GM12878 (cell line): ENCODE measurements around the gene SCIN.

Source experiments
- HDGF ChIP-seq: fragments of 450-650 bp; IDR thresholded peaks from 2 replicates; pipeline ENCODE4 v1.6.1; 2016; ENCODE audit warnings: antibody characterized with exemption
- MXI1 ChIP-seq: fragments of 150-350 bp; IDR thresholded peaks from 2 replicates; pipeline ENCODE4 v1.6.1; 2011; ENCODE audit warnings: low read depth, mild to moderate bottlenecking, inconsistent platforms, low read length, improper control_type of control experiment
- NR2F1 ChIP-seq: fragments of 450-650 bp; conservative IDR thresholded peaks from 2 replicates; pipeline ENCODE4 v1.6.1; 2017; ENCODE audit warnings: mild to moderate bottlenecking
- POLR2A ChIP-seq: IDR thresholded peaks from 2 replicates; pipeline ENCODE4 v1.6.1; 2011; ENCODE audit warnings: low read depth, mild to moderate bottlenecking, low read length
- SIN3A ChIP-seq: IDR thresholded peaks from 2 replicates; pipeline ENCODE4 v1.6.1; 2012; ENCODE audit warnings: low read depth, low read length, improper control_type of control experiment
- ZNF24 ChIP-seq: fragments of 450-650 bp; IDR thresholded peaks from 2 replicates; pipeline ENCODE4 v1.6.1; 2017; ENCODE audit warnings: antibody characterized with exemption, mild to moderate bottlenecking
- TF ChIP-seq, protein P1 (sequence below): IDR thresholded peaks from 2 replicates; pipeline ENCODE4 v1.6.1; 2011; ENCODE audit warnings: low read depth, low read length, improper control_type of control experiment, borderline replicate concordance
- TF ChIP-seq, protein P2 (sequence below), 3 experiments: IDR thresholded peaks in 2 of 3; conservative IDR thresholded peaks in 1 of 3; 2 replicates each; pipeline ENCODE4 v1.5.1; 2011; ENCODE audit warnings: low read depth in 3 of 3, low read length in 3 of 3, mild to moderate bottlenecking in 3 of 3, control low read depth in 2 of 3, moderate library complexity in 2 of 3, inconsistent platforms in 1 of 3, mixed read lengths in 1 of 3; ENCODE audit not compliant: control insufficient read depth in 2 of 3, insufficient read depth in 1 of 3; ENCODE audit errors: extremely low read depth in 1 of 3
- TF ChIP-seq, protein P3 (sequence below): IDR thresholded peaks from 2 replicates; pipeline ENCODE4 v1.6.1; 2012; ENCODE audit warnings: mild to moderate bottlenecking, low read depth, low read length
- TF ChIP-seq, protein P4 (sequence below): fragments of 450-650 bp; formaldehyde crosslinking; IDR thresholded peaks from 2 replicates; pipeline ENCODE4 v1.4.0; 2022; ENCODE audit warnings: mild to moderate bottlenecking, moderate library complexity
- TF ChIP-seq, protein P5 (sequence below): fragments of 450-650 bp; IDR thresholded peaks from 2 replicates; pipeline ENCODE4 v1.6.1; 2017; ENCODE audit warnings: antibody characterized with exemption, mild to moderate bottlenecking, moderate library complexity

DNA sequence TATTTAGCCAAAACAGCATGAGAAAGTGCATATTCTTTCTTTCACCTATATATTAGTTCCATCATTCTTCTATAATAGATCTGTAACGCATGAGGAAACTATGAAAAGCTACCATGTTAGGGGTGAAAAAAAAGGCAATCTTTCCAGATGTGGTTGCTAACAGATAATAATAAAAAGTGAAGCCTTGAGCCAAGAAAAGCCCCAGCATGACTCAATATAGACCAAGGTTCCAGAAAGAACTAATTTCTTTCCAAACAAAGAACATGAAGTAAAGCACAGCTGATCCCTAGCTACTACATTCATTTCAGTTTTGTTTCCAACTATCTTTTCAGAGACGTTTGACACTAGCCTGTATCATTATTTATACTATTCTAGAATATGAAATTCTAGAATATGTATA is 133.4 kb downstream of the SCIN start:
- TF ChIP-seq NR2F1 = no peak
- no peak for TF ChIP-seq HDGF
- TF ChIP-seq, protein P1, sequence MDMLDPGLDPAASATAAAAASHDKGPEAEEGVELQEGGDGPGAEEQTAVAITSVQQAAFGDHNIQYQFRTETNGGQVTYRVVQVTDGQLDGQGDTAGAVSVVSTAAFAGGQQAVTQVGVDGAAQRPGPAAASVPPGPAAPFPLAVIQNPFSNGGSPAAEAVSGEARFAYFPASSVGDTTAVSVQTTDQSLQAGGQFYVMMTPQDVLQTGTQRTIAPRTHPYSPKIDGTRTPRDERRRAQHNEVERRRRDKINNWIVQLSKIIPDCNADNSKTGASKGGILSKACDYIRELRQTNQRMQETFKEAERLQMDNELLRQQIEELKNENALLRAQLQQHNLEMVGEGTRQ = no peak
- no peak for TF ChIP-seq ZNF24
- TF ChIP-seq, protein P2, sequence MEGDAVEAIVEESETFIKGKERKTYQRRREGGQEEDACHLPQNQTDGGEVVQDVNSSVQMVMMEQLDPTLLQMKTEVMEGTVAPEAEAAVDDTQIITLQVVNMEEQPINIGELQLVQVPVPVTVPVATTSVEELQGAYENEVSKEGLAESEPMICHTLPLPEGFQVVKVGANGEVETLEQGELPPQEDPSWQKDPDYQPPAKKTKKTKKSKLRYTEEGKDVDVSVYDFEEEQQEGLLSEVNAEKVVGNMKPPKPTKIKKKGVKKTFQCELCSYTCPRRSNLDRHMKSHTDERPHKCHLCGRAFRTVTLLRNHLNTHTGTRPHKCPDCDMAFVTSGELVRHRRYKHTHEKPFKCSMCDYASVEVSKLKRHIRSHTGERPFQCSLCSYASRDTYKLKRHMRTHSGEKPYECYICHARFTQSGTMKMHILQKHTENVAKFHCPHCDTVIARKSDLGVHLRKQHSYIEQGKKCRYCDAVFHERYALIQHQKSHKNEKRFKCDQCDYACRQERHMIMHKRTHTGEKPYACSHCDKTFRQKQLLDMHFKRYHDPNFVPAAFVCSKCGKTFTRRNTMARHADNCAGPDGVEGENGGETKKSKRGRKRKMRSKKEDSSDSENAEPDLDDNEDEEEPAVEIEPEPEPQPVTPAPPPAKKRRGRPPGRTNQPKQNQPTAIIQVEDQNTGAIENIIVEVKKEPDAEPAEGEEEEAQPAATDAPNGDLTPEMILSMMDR (IDR thresholded peaks at IDR 0.05 in 2 of 3, conservative IDR thresholded peaks at IDR 0.05 in 1 of 3; ENCODE audit: control insufficient read depth in 2 of 3, extremely low read depth in 1 of 3, insufficient read depth in 1 of 3, low read depth in 3 of 3, low read length in 3 of 3) = no peak
- TF ChIP-seq, protein P3, sequence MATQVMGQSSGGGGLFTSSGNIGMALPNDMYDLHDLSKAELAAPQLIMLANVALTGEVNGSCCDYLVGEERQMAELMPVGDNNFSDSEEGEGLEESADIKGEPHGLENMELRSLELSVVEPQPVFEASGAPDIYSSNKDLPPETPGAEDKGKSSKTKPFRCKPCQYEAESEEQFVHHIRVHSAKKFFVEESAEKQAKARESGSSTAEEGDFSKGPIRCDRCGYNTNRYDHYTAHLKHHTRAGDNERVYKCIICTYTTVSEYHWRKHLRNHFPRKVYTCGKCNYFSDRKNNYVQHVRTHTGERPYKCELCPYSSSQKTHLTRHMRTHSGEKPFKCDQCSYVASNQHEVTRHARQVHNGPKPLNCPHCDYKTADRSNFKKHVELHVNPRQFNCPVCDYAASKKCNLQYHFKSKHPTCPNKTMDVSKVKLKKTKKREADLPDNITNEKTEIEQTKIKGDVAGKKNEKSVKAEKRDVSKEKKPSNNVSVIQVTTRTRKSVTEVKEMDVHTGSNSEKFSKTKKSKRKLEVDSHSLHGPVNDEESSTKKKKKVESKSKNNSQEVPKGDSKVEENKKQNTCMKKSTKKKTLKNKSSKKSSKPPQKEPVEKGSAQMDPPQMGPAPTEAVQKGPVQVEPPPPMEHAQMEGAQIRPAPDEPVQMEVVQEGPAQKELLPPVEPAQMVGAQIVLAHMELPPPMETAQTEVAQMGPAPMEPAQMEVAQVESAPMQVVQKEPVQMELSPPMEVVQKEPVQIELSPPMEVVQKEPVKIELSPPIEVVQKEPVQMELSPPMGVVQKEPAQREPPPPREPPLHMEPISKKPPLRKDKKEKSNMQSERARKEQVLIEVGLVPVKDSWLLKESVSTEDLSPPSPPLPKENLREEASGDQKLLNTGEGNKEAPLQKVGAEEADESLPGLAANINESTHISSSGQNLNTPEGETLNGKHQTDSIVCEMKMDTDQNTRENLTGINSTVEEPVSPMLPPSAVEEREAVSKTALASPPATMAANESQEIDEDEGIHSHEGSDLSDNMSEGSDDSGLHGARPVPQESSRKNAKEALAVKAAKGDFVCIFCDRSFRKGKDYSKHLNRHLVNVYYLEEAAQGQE = no peak
- TF ChIP-seq, protein P4, sequence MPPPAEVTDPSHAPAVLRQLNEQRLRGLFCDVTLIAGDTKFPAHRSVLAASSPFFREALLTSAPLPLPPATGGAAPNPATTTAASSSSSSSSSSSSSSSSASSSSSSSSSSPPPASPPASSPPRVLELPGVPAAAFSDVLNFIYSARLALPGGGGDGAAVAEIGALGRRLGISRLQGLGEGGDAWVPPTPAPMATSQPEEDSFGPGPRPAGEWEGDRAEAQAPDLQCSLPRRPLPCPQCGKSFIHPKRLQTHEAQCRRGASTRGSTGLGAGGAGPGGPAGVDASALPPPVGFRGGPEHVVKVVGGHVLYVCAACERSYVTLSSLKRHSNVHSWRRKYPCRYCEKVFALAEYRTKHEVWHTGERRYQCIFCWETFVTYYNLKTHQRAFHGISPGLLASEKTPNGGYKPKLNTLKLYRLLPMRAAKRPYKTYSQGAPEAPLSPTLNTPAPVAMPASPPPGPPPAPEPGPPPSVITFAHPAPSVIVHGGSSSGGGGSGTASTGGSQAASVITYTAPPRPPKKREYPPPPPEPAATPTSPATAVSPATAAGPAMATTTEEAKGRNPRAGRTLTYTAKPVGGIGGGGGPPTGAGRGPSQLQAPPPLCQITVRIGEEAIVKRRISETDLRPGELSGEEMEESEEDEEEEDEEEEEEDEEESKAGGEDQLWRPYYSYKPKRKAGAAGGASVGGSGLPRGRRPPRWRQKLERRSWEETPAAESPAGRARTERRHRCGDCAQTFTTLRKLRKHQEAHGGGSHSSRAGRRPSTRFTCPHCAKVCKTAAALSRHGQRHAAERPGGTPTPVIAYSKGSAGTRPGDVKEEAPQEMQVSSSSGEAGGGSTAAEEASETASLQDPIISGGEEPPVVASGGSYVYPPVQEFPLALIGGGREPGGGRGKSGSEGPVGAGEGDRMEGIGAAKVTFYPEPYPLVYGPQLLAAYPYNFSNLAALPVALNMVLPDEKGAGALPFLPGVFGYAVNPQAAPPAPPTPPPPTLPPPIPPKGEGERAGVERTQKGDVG (CRISPR knock-in tag) = no peak
- TF ChIP-seq MXI1 = no peak
- no peak for TF ChIP-seq SIN3A
- TF ChIP-seq, protein P5, sequence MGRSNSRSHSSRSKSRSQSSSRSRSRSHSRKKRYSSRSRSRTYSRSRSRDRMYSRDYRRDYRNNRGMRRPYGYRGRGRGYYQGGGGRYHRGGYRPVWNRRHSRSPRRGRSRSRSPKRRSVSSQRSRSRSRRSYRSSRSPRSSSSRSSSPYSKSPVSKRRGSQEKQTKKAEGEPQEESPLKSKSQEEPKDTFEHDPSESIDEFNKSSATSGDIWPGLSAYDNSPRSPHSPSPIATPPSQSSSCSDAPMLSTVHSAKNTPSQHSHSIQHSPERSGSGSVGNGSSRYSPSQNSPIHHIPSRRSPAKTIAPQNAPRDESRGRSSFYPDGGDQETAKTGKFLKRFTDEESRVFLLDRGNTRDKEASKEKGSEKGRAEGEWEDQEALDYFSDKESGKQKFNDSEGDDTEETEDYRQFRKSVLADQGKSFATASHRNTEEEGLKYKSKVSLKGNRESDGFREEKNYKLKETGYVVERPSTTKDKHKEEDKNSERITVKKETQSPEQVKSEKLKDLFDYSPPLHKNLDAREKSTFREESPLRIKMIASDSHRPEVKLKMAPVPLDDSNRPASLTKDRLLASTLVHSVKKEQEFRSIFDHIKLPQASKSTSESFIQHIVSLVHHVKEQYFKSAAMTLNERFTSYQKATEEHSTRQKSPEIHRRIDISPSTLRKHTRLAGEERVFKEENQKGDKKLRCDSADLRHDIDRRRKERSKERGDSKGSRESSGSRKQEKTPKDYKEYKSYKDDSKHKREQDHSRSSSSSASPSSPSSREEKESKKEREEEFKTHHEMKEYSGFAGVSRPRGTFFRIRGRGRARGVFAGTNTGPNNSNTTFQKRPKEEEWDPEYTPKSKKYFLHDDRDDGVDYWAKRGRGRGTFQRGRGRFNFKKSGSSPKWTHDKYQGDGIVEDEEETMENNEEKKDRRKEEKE = no peak
- no peak for TF ChIP-seq POLR2A
